ENCODE data around the gene MSTN. TPM values are rescaled to one million over a fixed set of nuclear protein-coding genes. Genes with fewer than 3 reads are reported as not detected.

MSTN gene
- total RNA-seq, 1 donor from 2014 or later = not detected

GRCh38 chr2:190103144-190103543 is 40.6 kb upstream of the MSTN start:
- TF ChIP-seq CTCF (conservative IDR thresholded peaks at IDR 0.05; ENCODE audit: low read depth, low read length) = no peak
- no peak for DNase-seq (ENCODE audit: low read depth)
- no peak overlapping the region for H3K4me3 ChIP-seq (ENCODE audit: low read depth, low read length)

- no peak for TF ChIP-seq CTCF (conservative IDR thresholded peaks at IDR 0.05; ENCODE audit: low read depth, low read length)
- H3K4me3 ChIP-seq (ENCODE audit: low read depth, low read length) = no peak overlapping the region
- DNase-seq (ENCODE audit: low read depth) = no peak
Observed at GRCh38 chr2:190099890-190100697, 37.6 kb upstream of the MSTN start.

- no peak for DNase-seq (ENCODE audit: low read depth)
- no peak for TF ChIP-seq CTCF (conservative IDR thresholded peaks at IDR 0.05; ENCODE audit: low read depth, low read length)
- no peak overlapping the region for H3K4me3 ChIP-seq (ENCODE audit: low read depth, low read length)
Observed at GRCh38 chr2:190098851-190099250, 36.3 kb upstream of the MSTN start.

GRCh38 chr2:190097115-190097514 is 34.6 kb upstream of the MSTN start:
- no peak overlapping the region for H3K4me3 ChIP-seq (ENCODE audit: low read depth, low read length)
- TF ChIP-seq CTCF (conservative IDR thresholded peaks at IDR 0.05; ENCODE audit: low read depth, low read length) = no peak
- DNase-seq (ENCODE audit: low read depth) = no peak

- DNase-seq (ENCODE audit: low read depth) = no peak
- no peak for TF ChIP-seq CTCF (conservative IDR thresholded peaks at IDR 0.05; ENCODE audit: low read depth, low read length)
Observed at GRCh38 chr2:190094316-190094871, 31.9 kb upstream of the MSTN start.

GRCh38 chr2:190093793-190094192 is 31.3 kb upstream of the MSTN start:
- DNase-seq (ENCODE audit: low read depth) = no peak
- no peak for TF ChIP-seq CTCF (conservative IDR thresholded peaks at IDR 0.05; ENCODE audit: low read depth, low read length)
- no peak overlapping the region for H3K4me3 ChIP-seq (ENCODE audit: low read depth, low read length)

More at GRCh38 chr2:190094316-190094871, 31.9 kb upstream of the MSTN start:
- H3K4me3 ChIP-seq (ENCODE audit: low read depth, low read length) = no peak overlapping the region

GRCh38 chr2:190090148-190090547 is 27.6 kb upstream of the MSTN start:
- DNase-seq (ENCODE audit: low read depth) = no peak
- no peak for TF ChIP-seq CTCF (conservative IDR thresholded peaks at IDR 0.05; ENCODE audit: low read depth, low read length)
- H3K4me3 ChIP-seq (ENCODE audit: low read depth, low read length) = no peak overlapping the region

All from epithelial cell of proximal tubule (primary cell).